Measurements from ENCODE around the gene AKTIP. TPM values are rescaled to one million over a fixed set of nuclear protein-coding genes. Genes with fewer than 3 reads are reported as not detected.

Gene AKTIP
- 19.9 and 30.8 TPM in 2 replicates for total RNA-seq

DNA sequence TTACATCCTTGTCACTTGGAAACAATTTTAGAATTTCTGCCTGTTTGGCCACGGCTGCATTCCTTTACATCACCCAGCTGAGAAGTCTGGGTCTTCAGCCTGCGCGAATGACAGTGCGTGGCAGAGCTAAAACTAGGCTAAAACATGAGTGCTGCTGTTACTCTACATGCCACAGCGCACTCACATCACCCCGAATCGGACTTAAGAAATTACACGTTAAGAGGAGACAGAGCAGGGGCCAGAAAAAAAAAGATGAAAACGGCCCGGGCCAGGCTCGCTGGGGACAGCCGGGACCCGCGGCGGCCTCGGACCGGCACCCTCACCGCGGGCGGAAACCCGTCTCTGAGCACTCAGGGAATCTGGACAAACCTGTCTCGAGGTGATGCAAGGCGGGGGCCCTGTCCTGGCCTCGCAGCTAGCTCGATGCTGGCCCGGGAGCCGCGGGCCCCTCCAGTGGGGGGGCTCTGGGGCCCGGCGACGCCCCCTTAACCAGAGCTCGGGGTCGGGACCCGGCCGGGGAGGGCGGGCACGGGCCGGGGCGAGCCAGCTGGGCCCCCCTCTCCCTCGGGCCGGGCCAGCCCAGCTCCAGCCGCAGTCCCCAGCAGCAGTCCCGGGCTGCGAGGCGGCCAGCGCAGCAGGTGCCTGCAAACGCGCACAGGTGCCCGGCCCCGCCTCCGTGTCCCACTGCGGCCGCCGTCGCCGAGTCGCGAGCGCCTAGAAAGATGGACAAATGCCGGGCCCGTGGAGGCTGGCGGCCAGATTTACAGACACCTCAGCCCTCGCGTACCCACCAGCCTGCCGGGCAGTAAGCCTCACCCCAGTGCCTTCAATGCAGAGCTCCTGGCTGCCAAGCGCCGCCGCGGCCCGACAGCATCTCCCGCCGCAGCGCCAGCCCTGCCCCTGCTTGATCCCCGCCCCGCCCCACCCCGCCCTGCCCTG, at the start of gene AKTIP:
Gene AKTIP (minus strand): TSS at position 879 of the 939 bp plus-strand sequence. CDS start 2,950 bp downstream, outside the sequence.

Other genes with a start within 250 kb of the AKTIP start
- 41.3 and 43.3 TPM in 2 replicates for gene RBL2, start 68.7 kb downstream of the AKTIP start, total RNA-seq
- 2.6 and 6.3 TPM in 2 replicates for gene RPGRIP1L, start 200.7 kb upstream of the AKTIP start, total RNA-seq
- gene FTO, start 200.9 kb upstream of the AKTIP start, total RNA-seq: 59.4 and 77.4 TPM in 2 replicates